ENCODE data around the gene VAMP7. TPM values are rescaled to one million over a fixed set of nuclear protein-coding genes. Genes with fewer than 3 reads are reported as not detected.

The VAMP7 gene
- total RNA-seq, 1 donor from 2014 or later: 21.4 TPM

GRCh38 chrX:155876704-155877103 is 4.4 kb upstream of the VAMP7 start:
- Histone ChIP-seq H3K27ac (replicated peaks) (no peak overlapping the region), H3K9me3 (replicated peaks) (no peaks in the 10 kb centered on the region), H3K36me3 (no peaks in the 10 kb centered on the region), H3K4me3 (no peak overlapping the region), H3K27me3 (ENCODE audit: low read depth) (peaks cover 24% of the 10 kb centered on the region), H3K4me1 (peaks cover 5% of the 10 kb centered on the region)
- DNase-seq: no peak
- no peak for TF ChIP-seq CTCF (IDR thresholded peaks at IDR 0.05; ENCODE audit: borderline replicate concordance)
- intact Hi-C loops (cut with micrococcal nuclease): no loop called here

- no peaks in the 10 kb centered on the region for H3K36me3 ChIP-seq
- H3K4me3 ChIP-seq: no peak overlapping the region
- H3K27ac ChIP-seq (replicated peaks): no peak overlapping the region
- H3K9me3 ChIP-seq (replicated peaks): no peaks in the 10 kb centered on the region
- intact Hi-C loops (cut with micrococcal nuclease): no loop called here
- peaks cover 24% of the 10 kb centered on the region for H3K27me3 ChIP-seq (ENCODE audit: low read depth)
- peaks cover 11% of the 10 kb centered on the region for H3K4me1 ChIP-seq
- DNase-seq: no peak
- no peak for TF ChIP-seq CTCF (IDR thresholded peaks at IDR 0.05; ENCODE audit: borderline replicate concordance)
These were observed 3.9 kb upstream of the VAMP7 start for GRCh38 chrX:155877288-155877687.

- Histone ChIP-seq H3K27ac (replicated peaks) (peak overlapping the region; percentile 84), H3K4me1 (peaks cover 16% of the 10 kb centered on the region), H3K27me3 (ENCODE audit: low read depth) (peaks cover 6% of the 10 kb centered on the region), H3K9me3 (replicated peaks) (no peaks in the 10 kb centered on the region), H3K36me3 (no peaks in the 10 kb centered on the region), H3K4me3 (peak overlapping the region; percentile 81)
- no peak for TF ChIP-seq CTCF (IDR thresholded peaks at IDR 0.05; ENCODE audit: borderline replicate concordance)
- no peak for DNase-seq
- intact Hi-C loops (cut with micrococcal nuclease): no loop called here
These were observed 473 bp upstream of the VAMP7 start for GRCh38 chrX:155880586-155881157.

- Histone ChIP-seq H3K27me3 (ENCODE audit: low read depth) (no peaks in the 10 kb centered on the region), H3K36me3 (peaks cover 1% of the 10 kb centered on the region), H3K27ac (replicated peaks) (no peak overlapping the region), H3K4me3 (no peak overlapping the region), H3K4me1 (peaks cover 30% of the 10 kb centered on the region), H3K9me3 (replicated peaks) (no peaks in the 10 kb centered on the region)
- no peak for TF ChIP-seq CTCF (IDR thresholded peaks at IDR 0.05; ENCODE audit: borderline replicate concordance)
- no peak for DNase-seq
- intact Hi-C loops (cut with micrococcal nuclease): no loop called here
These were observed 5.3 kb downstream of the VAMP7 start for GRCh38 chrX:155886409-155886808.

- DNase-seq: no peak
- no peak overlapping the region for H3K4me3 ChIP-seq
- no peak for TF ChIP-seq CTCF (IDR thresholded peaks at IDR 0.05; ENCODE audit: borderline replicate concordance)
- H3K27me3 ChIP-seq (ENCODE audit: low read depth): no peaks in the 10 kb centered on the region
- intact Hi-C loops (cut with micrococcal nuclease): no loop called here
- no peak overlapping the region for H3K27ac ChIP-seq (replicated peaks)
- H3K36me3 ChIP-seq: peaks cover 5% of the 10 kb centered on the region
- H3K4me1 ChIP-seq: peaks cover 16% of the 10 kb centered on the region
- no peaks in the 10 kb centered on the region for H3K9me3 ChIP-seq (replicated peaks)
These were observed 7.0 kb downstream of the VAMP7 start for GRCh38 chrX:155888139-155888538.

Data from left ventricle myocardium inferior (tissue), 1 donor.